Activated T-cell treated with anti-CD3 and anti-CD28 coated beads for 48 hours (primary cell): Measurements from ENCODE around the gene ADGRL1.
"Not testable (repeated sequence)": the region's sequence is repeated elsewhere in the genome, so short reads cannot be mapped to it uniquely, and the experiment has no call there.

Experiments used
- DNase-seq: peaks from one replicate; pipeline ENCODE4 v3.0.0-alpha.2; 2020; ENCODE audit warnings: low read depth

Gene ADGRL1

DNA sequence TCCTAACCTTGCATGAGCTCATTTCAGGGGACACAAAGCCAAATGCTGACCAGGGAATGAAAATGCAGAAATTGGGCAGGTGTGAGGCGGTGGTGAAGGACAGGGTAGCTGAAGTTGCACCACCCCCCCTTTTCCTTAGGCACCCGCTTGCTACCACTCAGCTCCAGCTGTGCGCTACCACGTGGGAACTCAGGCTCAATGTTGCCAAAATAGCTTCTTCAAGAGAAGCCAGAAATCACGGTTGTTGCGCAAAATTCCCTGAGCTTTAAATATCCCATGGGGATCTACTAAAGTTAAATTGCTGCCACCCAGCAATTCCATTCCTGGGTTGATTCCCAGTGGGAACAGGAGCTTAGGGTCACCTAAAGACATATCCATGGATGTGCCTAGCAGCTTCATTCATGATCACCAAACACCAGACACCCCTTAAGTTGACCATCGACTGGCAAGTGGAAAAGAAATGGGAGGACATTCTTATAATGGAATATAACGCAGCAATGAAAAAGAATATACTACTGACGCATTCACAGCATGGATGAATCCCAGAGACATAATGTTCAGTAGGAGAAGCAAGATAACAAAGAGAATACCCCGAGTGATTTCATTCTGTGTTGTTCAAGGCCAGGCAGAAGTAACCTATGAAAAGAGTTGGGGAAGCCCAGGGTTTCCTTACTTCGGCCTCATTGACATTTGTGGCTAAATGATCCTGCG lies 12.8 kb upstream of the ADGRL1 start:
- no peak for DNase-seq

DNA sequence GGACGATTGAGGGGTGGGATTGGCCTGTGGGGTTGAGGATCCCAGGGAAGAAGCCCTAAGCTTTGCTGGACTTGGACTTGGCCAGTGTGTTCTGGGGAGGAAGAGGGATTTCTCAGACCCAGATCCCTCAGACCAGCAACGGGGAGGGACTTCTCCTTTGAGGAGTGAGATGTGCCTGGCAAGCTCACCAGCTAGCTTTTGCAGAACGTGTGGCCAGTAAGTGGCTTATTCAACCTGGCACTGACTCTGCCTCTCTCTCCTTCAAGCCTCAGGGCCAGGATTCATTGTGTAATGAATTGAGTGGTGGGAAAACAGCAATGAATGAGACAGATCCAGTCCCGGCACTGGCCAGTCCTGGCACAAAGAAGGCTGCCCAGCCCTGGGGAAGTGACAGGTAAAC lies 11.9 kb upstream of the ADGRL1 start:
- not testable (repeated sequence) for DNase-seq

DNA sequence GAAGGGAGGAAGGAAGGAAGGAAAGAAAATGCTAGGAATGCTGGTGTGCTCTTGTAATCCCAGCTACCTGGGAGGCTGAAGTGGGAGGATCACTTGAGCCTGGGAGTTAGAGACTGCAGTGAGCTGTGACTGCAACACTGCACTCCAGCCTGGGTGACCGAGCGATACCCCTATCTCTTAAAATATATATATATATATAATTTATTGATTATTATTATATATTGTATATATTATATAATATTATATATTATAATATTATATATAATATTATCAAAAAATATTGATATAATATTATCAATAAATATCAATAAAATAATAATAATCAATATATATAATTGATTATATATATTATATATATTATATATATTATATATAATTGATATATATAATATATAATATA lies 8.6 kb upstream of the ADGRL1 start:
- DNase-seq, result no peak

DNA sequence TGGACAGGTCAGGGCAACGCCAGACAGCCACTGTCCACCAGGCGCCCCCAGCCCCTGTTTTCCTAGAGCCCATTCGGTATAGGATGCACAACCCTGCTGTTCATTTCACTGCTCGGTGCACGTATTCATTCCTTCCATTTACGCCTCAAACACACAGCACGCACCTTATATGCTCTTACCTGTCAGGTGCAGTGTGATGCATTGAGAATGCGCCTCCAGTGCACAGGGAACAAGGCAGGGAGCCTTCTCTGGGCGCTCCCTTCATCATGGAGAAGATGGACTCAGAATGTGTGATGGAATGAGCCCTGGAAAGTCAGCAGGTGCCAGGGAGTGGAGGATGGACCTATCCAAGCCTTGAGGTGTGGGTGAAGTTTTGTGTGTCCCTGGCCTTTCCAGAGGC lies 4.2 kb upstream of the ADGRL1 start:
- not testable (repeated sequence) for DNase-seq

DNA sequence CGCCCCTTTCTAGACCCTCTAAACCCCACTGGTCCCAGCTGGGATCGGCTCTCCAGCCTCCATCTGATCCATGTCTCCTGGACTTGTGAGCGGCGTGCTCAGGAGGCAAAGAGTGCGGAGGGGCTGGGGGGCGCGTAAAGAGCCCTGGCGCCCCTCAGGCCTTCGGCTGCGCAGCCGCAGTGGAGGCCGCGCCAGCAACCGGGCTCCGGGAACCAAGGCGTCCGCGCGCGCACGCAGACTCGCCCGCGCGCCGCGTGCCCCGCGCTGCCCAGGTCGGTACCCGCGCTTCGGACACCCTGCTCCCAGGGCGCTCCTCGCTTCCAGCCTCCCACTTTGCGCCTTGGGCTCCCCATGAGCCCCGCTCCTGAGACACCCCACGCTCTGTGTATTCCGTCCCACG lies 3.4 kb upstream of the ADGRL1 start:
- not testable (repeated sequence) for DNase-seq

DNA sequence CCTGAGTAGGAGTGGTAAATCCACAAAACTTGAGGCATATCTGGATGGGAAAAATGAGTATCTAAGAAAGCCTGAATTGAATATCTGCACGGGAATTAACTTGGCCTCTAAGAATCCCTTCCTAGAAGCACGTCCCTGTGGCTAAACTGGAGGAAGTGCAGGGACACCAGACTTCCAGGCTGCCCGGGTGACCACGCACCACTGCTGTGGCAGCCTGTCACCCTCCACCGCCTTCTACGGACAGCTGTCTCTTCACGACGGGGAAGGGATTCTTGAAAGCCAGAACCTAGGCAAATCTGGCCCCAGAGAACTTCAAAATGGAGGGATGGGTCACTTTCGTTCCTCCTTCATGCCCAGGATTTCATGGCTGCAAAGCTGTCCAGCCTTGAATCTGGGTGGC lies 2.5 kb upstream of the ADGRL1 start:
- DNase-seq, result not testable (repeated sequence)

DNA sequence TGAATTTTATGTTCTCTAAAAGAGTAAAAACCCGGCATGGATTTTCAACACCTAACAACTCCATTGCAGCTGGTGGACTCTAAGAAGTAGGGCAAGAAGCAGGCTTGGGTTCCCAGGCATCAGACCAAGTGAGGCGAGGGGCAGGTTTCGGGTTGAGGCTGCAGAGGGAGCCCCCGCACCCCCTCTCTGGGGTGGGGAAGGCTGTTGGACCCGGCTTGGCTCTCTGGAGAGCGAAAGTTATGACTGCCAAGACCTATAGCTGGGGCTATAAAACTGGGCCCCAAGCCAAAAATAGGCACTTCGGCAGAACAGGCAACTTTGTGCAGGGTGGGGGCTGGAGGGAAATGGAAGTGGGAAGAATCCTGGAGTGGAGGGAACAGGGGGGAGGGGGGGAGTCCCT lies 1.8 kb upstream of the ADGRL1 start:
- not testable (repeated sequence) for DNase-seq

DNA sequence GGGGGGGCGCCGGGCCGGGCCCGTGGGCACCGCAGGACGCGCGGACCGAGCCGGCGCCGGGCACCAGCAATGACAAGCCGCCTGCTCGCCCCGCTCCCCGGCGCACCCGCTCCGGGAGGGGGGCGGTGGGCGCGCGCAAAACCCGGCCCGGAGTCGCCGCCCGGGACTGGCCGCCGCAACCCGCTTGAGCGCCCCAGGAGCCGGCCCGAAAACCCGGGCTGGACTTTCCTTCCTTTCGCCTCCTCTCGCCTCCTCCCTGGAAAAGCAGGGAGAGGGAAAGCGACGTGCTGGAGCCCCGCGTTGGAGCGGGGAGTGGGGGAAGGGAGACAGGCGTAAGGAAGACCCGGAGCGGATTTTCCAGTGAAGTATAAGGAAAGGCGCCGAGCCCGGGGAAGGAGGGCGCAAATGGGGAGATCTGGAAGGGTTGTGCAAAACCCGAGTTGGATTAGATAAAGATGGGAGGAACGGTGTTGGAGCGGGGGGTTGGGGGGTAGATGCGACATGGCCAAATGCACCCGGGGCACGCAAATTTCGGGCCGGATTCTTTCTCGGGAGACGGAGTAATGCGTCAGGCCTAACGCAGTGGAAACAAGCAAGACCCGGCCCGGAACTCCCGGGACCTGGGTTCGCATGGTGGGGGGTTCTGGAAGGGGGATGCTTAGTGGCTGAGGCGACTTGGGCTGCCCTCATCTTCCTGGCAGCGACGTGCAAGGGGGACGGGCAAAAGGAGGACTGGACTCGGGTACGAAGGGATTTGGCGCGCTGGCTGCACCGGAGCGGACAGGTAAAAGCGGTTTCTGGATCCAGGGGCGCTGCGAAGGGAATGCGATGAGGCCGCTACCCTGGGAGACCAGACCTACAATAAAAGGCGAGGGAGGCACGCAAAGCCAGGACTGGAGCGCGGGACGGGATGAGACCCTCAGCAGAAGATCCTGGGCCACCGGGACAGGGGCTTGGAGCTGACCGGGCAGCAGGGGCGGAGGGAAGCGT lies 1.1 kb upstream of the ADGRL1 start:
- peak; percentile 75 for DNase-seq

DNA sequence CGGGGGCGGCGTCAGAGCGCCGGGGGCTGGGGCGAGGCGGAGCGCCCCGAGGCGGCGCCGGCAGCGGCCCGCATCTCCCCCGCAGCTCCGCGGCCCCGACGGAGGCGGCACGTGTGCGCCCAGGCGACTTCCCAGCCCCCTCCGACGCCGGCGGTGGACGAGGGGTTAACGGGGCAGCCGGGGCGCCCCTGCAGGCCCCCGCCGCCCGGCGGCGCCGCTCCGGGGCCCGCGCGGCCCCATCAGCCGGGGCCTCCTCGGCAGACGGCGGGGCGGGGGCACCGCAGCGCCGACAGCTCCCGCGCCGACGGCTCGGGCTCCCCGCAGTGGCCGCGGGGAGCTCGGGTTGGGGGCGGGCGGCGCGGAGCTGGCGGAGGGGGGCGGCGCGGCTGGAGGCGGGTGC lies 339 bp upstream of the ADGRL1 start:
- not testable (repeated sequence) for DNase-seq

DNA sequence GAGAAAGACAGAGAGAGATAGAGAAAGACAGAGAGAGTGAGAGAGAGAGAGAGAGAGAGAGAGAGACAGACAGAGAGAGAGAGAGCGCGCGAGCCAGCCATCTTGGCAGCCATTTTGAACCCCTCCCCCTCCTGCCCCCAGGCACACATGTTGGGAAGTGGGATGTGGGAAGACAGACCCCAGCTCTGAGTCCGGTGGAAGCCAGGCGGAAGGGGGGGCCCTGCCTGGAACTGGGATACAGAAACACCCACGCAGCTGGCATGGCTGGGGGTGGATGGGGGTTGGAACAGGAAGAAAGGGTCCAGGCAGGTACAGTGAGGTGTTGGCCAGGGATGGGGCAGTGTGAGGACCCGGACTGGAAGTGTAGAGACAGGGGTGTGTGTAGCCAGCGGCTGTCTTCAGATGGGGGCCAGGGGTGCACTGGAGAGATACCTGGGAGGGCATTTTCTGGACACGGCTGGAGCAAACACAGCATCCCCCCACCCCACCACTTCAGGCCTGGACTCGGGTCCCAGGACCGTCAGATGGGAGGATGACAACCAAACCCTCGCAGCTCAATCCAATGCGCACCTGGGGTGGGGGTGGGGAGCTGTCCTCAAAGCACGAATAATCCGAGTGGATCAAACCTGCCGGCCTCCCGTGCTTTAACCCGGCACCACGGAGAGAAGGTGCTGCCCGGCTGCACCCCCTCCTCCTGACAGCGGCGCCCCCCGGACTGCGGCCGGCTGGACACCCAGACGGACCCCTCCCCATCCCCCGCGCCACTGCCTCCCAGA lies 1.1 kb downstream of the ADGRL1 start:
- DNase-seq, result not testable (repeated sequence)

DNA sequence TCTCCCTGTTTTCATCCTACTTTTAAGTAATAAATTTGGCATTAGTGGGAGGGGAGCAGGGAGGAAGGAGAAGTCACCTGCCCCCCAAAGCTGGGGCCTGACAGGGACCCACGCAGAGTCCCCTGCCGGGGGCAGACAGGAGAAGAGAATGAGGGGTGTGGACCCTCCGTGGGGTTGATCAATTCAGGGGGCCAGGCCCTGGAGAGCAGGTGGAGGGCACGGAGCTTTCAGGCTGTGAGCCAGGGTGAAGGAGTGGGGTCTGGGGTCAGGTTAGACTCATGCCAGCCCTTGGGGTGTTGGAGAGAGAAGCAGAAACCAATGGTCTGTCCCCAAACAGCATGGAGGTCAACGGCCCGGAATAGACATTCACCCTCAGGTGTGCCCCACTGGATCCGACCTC lies 1.8 kb downstream of the ADGRL1 start:
- DNase-seq, result not testable (repeated sequence)

DNA sequence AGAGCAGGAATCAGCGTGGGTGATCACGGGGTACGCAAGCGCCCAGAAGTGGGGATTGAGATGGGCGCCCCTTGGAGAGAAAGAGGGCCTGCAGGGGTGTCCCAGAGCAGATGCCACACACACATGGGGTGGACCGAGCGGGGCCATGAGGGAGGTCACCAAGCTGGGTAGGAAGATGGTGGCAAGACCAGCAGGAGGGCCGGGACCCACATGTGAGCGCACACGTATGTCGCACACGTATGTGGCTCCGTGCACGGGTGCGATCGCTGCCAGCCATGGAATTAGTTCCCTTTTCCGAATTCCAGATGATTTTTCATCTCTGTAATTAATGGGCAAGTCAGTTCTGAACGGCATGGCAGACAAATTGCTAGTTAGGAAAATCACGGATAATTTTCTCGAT lies 2.2 kb downstream of the ADGRL1 start:
- DNase-seq, result not testable (repeated sequence)

DNA sequence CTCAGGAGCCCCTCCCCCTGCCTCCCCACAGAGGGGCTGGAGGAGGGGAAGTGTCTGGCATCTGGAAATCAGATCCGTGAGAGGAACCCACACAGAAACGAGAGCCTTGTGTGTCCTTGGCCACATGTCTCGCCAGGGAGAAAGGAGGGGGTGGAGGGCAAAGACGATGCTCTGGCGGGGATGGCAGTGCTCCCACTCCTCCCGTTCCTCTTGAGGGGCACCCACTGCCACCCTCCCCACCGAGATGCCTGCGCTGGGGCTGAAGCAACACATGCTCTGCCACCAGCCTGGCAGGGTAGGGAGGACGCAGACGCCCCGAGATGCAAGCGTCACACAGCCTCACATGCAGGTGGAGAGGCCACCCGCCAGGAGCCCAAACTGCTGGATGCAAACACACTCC lies 2.8 kb downstream of the ADGRL1 start:
- no peak for DNase-seq

DNA sequence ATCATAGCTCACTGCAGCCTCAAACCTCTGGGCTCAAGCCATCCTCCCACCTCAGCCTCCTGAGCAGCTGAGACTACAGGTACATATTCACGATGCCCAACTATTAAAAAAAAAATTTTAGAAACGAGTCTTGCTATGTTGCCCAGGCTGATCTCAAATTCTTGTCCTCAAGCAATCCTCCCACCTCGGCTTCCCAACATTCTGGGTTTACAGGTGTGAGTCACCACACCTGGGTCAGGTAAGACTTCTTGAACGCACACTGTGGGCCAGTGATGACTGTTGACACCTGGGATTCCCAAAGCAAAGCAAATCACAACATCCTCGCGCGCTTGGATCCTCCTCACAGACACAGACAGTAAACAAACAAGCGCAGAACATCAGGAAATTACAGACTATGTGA lies 4.5 kb downstream of the ADGRL1 start:
- DNase-seq, result not testable (repeated sequence)

DNA sequence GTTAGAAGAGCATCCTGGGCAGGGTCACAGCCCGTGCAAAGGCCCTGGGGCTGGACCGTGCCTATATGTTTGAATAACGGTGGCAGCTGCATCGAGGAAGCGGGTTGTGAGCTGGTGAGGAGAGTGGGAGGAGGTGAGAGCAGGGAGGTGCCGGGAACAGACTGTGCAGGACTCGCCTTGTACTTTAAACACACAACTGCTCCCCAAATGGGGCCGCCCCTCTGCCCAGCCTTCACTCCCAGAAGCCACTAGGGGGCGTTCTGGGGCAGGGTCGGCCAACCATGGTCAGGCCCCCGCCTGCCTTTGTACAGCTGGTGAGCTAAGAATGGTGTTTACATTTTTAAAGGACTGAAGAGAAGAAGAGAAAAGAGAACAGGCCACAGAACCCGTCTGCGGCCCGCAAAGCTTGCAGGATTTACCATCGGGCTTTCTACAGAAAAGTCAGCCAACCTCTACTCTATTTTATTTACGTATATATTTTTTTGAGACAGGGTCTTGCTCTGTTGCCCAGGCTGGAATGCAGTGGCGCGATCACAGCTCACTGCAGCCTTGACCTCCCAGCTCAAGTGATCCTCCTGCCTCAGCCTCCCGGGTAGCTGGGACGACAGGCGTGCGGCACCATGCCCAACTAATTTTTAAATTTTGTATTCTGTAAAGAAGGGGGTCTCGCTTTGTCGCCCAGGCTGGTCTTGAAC lies 5.7 kb downstream of the ADGRL1 start:
- peak; percentile 51 for DNase-seq

DNA sequence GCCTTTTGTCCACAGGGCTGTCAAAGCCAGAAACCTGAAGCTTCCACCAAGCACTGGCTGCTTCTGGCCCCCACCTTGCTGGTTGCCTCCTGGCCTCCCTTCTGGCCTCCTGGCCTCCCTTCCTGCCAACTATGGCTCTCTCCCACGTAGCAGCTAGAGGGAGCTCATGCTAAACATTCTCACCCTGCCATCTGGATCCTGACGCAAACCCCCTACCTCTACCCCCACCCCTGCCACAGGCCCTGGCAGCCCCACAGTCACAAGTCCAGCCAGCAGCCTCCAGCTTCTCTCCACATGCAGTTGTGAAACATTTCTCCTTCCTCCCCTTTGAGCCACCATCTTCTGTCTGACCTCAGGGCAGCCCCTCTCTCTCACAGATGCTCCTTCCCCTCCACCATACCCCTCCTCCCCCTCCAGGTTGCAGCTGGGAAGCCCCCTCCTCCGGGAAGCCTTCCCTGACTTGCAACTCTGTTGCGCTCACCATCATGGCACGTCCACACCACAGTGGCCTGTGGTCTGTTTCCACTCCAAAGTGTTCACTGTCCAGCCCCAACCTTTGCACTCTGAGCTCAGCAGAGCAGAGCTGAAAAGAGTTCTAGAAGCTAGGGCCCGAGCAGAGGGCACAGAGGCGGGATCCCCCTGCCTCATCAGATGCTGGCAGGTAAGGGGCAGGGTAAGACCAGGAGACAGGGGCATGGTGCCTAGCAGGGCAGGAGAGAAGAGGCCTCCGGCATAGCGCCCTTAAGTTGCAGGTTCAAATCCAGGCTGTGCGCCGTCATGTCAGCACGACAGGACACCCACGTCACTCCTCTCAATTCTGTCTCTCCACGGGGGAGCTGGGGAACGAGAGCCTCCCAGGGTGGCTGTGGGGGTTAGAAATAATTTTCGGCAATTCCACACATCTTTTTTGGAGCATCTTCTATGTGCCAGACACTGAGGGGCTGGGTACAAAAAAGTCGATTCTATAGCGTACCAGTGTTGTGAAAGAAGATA lies 7.3 kb downstream of the ADGRL1 start:
- DNase-seq, result no peak

DNA sequence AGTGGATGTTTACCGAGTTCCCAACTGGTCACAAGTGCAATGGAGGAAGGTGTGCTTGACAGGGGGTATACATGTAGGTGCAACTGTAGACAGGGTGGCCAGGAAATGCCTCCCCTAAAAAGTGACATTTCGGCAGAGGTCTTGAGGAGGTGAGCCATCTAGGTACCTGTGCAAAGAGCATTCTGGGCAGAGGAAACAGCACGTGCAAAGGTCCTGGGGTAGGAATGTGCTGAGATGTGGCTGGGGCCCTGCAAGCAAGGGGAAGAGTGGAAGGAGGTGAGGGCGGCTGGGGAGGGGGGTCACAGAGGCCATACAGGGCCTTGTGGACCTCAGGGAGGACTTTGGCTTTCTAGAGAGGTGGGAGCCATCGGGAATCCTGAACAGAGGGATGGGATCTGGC lies 8.1 kb downstream of the ADGRL1 start:
- DNase-seq, result no peak

DNA sequence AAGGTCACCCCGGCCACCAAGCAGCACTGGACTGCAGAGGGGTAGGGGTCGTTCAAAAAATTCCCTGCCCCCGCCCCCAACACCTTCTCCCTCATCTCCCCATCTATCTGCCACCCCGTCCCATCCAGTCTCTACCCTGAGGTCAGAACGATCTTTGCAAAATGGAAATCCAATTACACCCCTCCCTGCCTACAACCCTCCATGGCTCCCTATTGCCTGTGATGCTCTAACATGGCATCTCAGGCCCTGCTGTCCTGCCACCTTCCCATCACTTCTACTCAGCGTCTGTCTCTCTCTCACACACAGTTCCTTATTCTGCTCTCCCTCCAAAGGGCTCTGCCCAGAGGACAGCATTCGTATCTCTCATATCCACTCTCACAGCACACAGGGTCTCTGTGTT lies 8.7 kb downstream of the ADGRL1 start:
- not testable (repeated sequence) for DNase-seq

DNA sequence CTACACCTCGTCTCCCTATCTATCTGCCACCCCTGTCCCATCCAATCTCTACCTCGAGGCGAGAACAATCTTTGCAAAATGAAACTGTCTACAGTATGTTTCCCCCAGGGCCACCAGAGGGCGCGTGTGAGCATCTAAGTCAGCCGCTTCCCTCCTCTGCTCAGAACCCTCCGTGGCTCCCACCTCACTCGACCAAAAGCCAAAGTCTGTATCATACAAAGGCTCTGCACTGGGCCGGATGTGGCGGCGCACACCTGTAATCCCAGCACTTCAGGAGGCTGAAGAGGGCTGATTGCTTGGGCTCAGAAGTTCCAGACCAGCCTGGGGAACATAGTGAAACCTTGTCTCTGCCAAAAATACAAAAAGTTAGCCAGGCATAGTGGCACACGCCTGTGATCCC lies 9.9 kb downstream of the ADGRL1 start:
- DNase-seq, result peak; percentile 69

DNA sequence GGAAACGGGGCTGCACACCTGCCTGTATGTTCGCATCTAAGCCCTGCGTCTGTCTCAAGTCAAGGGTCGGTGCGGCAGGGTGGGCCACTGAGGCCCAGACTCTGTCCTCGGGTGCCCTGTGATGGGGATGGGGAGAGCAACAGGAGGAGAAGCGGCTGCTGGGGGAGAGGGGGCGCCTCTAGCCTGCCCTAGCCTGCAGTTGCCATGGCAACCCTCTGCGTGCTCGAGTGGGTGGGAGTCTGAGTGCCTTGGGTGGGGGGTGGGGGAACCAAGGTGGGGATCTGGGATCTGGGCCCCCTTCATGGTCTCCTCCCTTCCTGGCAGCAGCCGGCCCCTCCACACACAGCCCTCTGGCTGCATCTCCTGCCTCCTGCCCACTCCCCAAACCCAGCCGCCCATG lies 10.8 kb downstream of the ADGRL1 start:
- DNase-seq, result not testable (repeated sequence)
